Heart left ventricle (tissue), 16 donors: ENCODE measurements around the gene EBF4. TPM values are rescaled to one million over a fixed set of nuclear protein-coding genes. Genes with fewer than 3 reads are reported as not detected.

Experiments
- ATAC-seq, 4 donors: fragments of 200-7000 bp; cut with Tn5 transposase; one replicate each; pipeline ENCODE4 v1.9.1; 2020 to 2022; ENCODE audit warnings: moderate library complexity in 4 of 4, mild to moderate bottlenecking in 3 of 4, moderate number of reproducible peaks in 1 of 4
- DNase-seq, 5 donors: peaks; one replicate each; pipeline ENCODE4 v3.0.0-alpha.2; 2020
- H3K27ac ChIP-seq, 12 donors: fragments of 200-600 bp; sonication (generic) in 4 of 12; one replicate each; pipeline versions ENCODE4 v1.5.0 to v1.8.0; 2016 to 2022; ENCODE audit warnings: mild to moderate bottlenecking in 2 of 12
- H3K27me3 ChIP-seq, 9 donors: fragments of 200-600 bp; sonication (generic) in 2 of 9; one replicate each; pipeline versions ENCODE4 v1.5.1 to v1.8.0; 2016 to 2022; ENCODE audit warnings: mild to moderate bottlenecking in 3 of 9
- H3K36me3 ChIP-seq, 9 donors: fragments of 200-600 bp; sonication (generic) in 2 of 9; one replicate each; pipeline versions ENCODE4 v1.5.0 to v1.8.0; 2018 to 2022; ENCODE audit warnings: mild to moderate bottlenecking in 2 of 9
- H3K4me1 ChIP-seq, 12 donors: fragments of 200-600 bp; sonication (generic) in 4 of 12; one replicate each; pipeline versions ENCODE4 v1.5.0 to v1.8.0; 2016 to 2022; ENCODE audit warnings: mild to moderate bottlenecking in 3 of 12
- H3K4me3 ChIP-seq, 12 donors: fragments of 200-600 bp; sonication (generic) in 4 of 12; one replicate each; pipeline versions ENCODE4 v1.5.0 to v1.8.0; 2017 to 2022; ENCODE audit warnings: mild to moderate bottlenecking in 9 of 12, moderate library complexity in 4 of 12
- H3K9me3 ChIP-seq, 12 donors: fragments of 200-600 bp; sonication (generic) in 4 of 12; one replicate each; pipeline versions ENCODE4 v1.5.0 to v1.8.0; 2016 to 2022; ENCODE audit warnings: mild to moderate bottlenecking in 1 of 12
- CTCF ChIP-seq, 12 donors: fragments of 200-600 bp; sonication (generic) in 4 of 12; IDR thresholded peaks; one replicate each; pipeline versions ENCODE4 v1.5.0 to v1.8.0; 2018 to 2022; ENCODE audit warnings: antibody characterized with exemption in 12 of 12, mild to moderate bottlenecking in 5 of 12
- POLR2A ChIP-seq, 2 donors: fragments of 450-650 bp; IDR thresholded peaks; one replicate each; pipeline ENCODE4 v1.6.1; 2017; ENCODE audit warnings: antibody characterized with exemption in 2 of 2, mild to moderate bottlenecking in 2 of 2, moderate library complexity in 2 of 2
- WGBS, 4 donors: extraction: QIAGEN DNeasy Blood & Tissue Kit in 2 of 4; methylation state at CpG; one replicate each; pipeline versions ENCODE4 v1.1.5 to v1.1.7; 2013 to 2018; 5-methylcytosine and 5-hydroxymethylcytosine counted together
- intact Hi-C, 10 donors: fragments of 100-400 bp; cut with DNase I; formaldehyde crosslinking; loops; one replicate each; pipeline versions ENCODE4 v1.11.1 to v1.14.2; 2022
- polyA plus RNA-seq, 2 donors: library from polyadenylated mRNA; stranded (reverse); fragments of 200-250 nt; gene quantifications; one replicate each; pipeline ENCODE4 v1.2.3, GENCODE V29; 2013
- total RNA-seq, 9 donors: library from RNA; depleted of rRNA in 2 of 9; stranded (reverse); fragments of >200 nt in 2 of 9; fragmentation: NEBNext Ultra II Directional in 3 of 9; extraction: Animal tissue kit (Norgen Biotek cat#: 25700) in 3 of 9; gene quantifications; one replicate each; pipeline versions ENCODE4 v1.1.0 to v1.2.4, GENCODE V29; 2016 to 2023
- donor health status: ischemic (EF 13 %, LVEDD 7.1; RV severe dilation, severe dysfunction).
- donor health status: healthy with polysubstance abuse.
- donor health status: DM: no; HTN: yes; CAD: no.
- donor health status: DM: no; HTN: no; CAD: no.
- donor health status: ischemic (EF 25% LVEDD 6.9; RV normal size, moderate dysfunction).
- donor health status: ischemic (EF 25% LVEDD 5.7; RV mildly dilated, moderate dysfunction).
- donor health status: healthy.
- donor health status: DM: yes; HTN: yes; CAD: no.
- donor health status: ischemic (EF 35%, LVEDD 5.7; RV mildly dilated, moderate dysfunction).
- donor health status: nonischemic (EF 11% LVEDD 7.7; RV severe dilation, severe dysfunction).
- donor health status: DM: yes; HTN: yes; CAD: no.
- donor health status: PGD.
- donor health status: ischemic (EF 29% LVEDD 5.4; RV normal size, mild dysfunction).
- donor health status: nonischemic (EF 23%, LVEDD 6.1; RV moderate dilation, normal function).

The EBF4 gene
- total and polyA plus RNA-seq, 11 donors: 2.5 to 6.4 (median 3.8) TPM

- ATAC-seq: no peak
- intact Hi-C loops: loop anchor here in 4 of 10 donors (5.0 to 10.0 kb wide), 3 partner anchors 54 to 156 kb away; partner anchors contain the start of genes PCED1A (in 2 of the 4) and VPS16 (in 2 of the 4)
- Histone ChIP-seq H3K36me3 (no peaks in the 10 kb centered on the region), H3K4me1 (peaks cover 0 to 10% (median 0%) of the 10 kb centered on the region in 12 donors), H3K27me3 (peaks cover 0 to 32% (median 4%) of the 10 kb centered on the region in 9 donors), H3K4me3 (no peak overlapping the region), H3K9me3 (no peaks in the 10 kb centered on the region), H3K27ac (no peak overlapping the region)
- 77 to 90% (median 82%) methylated on average over 4 of the region's 4 CpGs for WGBS, 4 donors
- TF ChIP-seq POLR2A (IDR thresholded peaks at IDR 0.05): no peak
- TF ChIP-seq CTCF (IDR thresholded peaks at IDR 0.05): no peak
- peak in 1 of 5 donors; percentile 1 for DNase-seq
These were observed 5.7 kb downstream of the EBF4 start for GRCh38 chr20:2698186-2698817.

GRCh38 chr20:2698912-2699311 lies 6.3 kb downstream of the EBF4 start:
- DNase-seq (no peak), ATAC-seq (no peak)
- H3K27me3 ChIP-seq: peaks cover 0 to 26% (median under 1%) of the 10 kb centered on the region in 9 donors
- no peak overlapping the region for H3K27ac ChIP-seq
- no peaks in the 10 kb centered on the region for H3K36me3 ChIP-seq
- no peaks in the 10 kb centered on the region for H3K9me3 ChIP-seq
- 71 to 89% (median 83%) methylated on average over 4 of the region's 4 CpGs for WGBS, 4 donors
- TF ChIP-seq POLR2A (IDR thresholded peaks at IDR 0.05) (no peak), CTCF (IDR thresholded peaks at IDR 0.05) (no peak)
- H3K4me3 ChIP-seq: no peak overlapping the region
- intact Hi-C loops: loop anchor here in 4 of 10 donors (5.0 to 10.0 kb wide), 3 partner anchors 53 to 156 kb away; partner anchors contain the start of genes PCED1A (in 2 of the 4) and VPS16 (in 2 of the 4)
- H3K4me1 ChIP-seq: peaks cover 0 to 4% (median 0%) of the 10 kb centered on the region in 12 donors

GRCh38 chr20:2699775-2700413 lies 7.3 kb downstream of the EBF4 start:
- no peak overlapping the region for H3K27ac ChIP-seq
- ATAC-seq (no peak), DNase-seq (peak in 1 of 5 donors; percentile 2)
- no peaks in the 10 kb centered on the region for H3K36me3 ChIP-seq
- H3K4me3 ChIP-seq: no peak overlapping the region
- H3K9me3 ChIP-seq: no peaks in the 10 kb centered on the region
- H3K27me3 ChIP-seq: peaks cover 0 to 20% (median 0%) of the 10 kb centered on the region in 9 donors
- intact Hi-C loops: loop anchor here in 5 of 10 donors (5.0 to 10.0 kb wide), 4 partner anchors 42 to 155 kb away; partner anchors contain the start of genes PCED1A (in 2 of the 5) and VPS16 (in 2 of the 5)
- 79 to 90% (median 85%) methylated on average over 5 of the region's 5 CpGs for WGBS, 4 donors
- TF ChIP-seq CTCF (IDR thresholded peaks at IDR 0.05) (no peak), POLR2A (IDR thresholded peaks at IDR 0.05) (no peak)
- H3K4me1 ChIP-seq: no peaks in the 10 kb centered on the region
